ENCODE results near the gene LHPP.
"Not testable (repeated sequence)": the region's sequence is repeated elsewhere in the genome, so short reads cannot be mapped to it uniquely, and the experiment has no call there.

Gene LHPP

DNA sequence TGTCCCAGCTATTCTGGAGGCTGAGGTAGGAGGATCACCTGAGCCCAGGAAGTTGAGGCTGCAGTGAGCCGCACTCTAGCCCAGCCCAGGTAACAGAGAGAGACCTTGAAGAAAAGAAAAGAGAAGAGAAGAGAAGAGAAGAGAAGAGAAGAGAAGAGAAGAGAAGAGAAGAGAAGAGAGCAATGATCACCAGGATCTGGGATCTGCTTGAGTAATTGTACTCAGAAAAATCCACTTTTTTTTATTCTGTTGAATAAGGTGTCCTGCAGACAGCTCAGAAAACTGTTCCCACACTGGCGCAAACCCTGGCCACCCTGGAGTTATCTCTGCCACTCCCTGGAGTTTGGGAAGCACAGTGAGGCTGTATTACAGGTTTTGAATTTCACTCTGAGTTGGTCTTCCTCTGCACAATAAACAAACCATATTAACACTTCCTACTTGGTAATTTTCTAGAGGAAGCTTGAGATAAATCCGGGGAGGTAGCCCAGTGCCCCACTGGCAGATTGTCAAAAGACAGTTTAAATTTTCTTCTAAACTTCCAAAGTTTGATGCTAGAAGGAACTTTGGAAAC, 33.3 kb upstream of the LHPP start:
- ChIA-PET CTCF (no interaction called here), POLR2A (ENCODE audit: low non-redundant PET) (no interaction called here)
- H3K27ac ChIP-seq: no peak overlapping the region
- TF ChIP-seq, protein P1, sequence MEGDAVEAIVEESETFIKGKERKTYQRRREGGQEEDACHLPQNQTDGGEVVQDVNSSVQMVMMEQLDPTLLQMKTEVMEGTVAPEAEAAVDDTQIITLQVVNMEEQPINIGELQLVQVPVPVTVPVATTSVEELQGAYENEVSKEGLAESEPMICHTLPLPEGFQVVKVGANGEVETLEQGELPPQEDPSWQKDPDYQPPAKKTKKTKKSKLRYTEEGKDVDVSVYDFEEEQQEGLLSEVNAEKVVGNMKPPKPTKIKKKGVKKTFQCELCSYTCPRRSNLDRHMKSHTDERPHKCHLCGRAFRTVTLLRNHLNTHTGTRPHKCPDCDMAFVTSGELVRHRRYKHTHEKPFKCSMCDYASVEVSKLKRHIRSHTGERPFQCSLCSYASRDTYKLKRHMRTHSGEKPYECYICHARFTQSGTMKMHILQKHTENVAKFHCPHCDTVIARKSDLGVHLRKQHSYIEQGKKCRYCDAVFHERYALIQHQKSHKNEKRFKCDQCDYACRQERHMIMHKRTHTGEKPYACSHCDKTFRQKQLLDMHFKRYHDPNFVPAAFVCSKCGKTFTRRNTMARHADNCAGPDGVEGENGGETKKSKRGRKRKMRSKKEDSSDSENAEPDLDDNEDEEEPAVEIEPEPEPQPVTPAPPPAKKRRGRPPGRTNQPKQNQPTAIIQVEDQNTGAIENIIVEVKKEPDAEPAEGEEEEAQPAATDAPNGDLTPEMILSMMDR (conservative IDR thresholded peaks at IDR 0.05; ENCODE audit: low read depth): no peak
- no peak for DNase-seq (ENCODE audit: low spot score)

DNA sequence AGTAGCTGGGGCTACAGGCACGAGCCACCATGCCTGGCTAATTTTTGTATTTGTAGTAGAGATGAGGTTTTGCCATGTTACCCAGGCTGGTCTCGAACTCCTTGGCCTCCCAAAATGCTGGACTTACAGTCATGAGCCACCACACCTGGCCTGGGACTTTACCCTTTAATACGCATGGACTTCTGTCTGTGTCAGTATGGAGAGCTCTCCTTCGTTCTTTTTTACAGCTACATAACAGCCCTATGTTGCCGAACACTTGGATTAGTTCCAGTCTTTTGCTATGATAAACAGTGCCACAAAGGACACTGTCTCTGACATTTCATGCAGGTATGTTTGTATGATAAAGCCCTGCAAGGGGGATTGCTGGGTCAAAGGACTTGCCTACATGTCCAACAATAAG, 32.0 kb upstream of the LHPP start:
- CTCF ChIA-PET: interaction anchor here (0.7 to 1.0 kb wide), 2 partner anchors 11 to 32 kb away, joined by 3 to 13 read pairs; partner anchors contain the start of gene OAT

DNA sequence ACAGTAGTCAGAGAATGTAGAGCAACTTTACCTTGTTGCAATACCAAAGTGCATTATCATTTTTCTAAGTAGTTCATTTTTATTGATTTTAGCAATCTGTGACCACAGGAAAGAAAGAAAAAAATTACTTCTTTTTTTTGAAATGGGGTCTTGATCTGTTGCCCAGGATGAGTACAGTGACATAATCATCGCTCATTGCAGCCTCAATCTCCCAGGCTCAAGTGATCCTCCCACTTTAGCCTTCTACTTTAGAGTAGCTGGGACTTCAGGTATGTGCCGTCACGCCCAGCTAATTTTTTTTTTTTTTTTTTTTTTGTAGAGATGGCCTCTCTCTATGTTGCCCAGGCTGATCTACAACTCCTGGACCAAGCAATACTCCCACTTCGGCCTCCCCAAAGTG, 31.5 kb upstream of the LHPP start:
- H3K27ac ChIP-seq: no peak overlapping the region
- ChIA-PET POLR2A (ENCODE audit: low non-redundant PET) (no interaction called here), CTCF (interaction anchor here (0.7 to 1.0 kb wide), 2 partner anchors 12 to 33 kb away, joined by 3 to 13 read pairs; partner anchors contain the start of gene OAT)
- DNase-seq (ENCODE audit: low spot score): no peak
- TF ChIP-seq, protein P1 (conservative IDR thresholded peaks at IDR 0.05; ENCODE audit: low read depth): no peak

More for the DNA sequence above, 32.0 kb upstream of the LHPP start:
- TF ChIP-seq, protein P1 (conservative IDR thresholded peaks at IDR 0.05; ENCODE audit: low read depth): no peak
- no peak overlapping the region for H3K27ac ChIP-seq
- DNase-seq (ENCODE audit: low spot score): no peak
- POLR2A ChIA-PET (ENCODE audit: low non-redundant PET): no interaction called here

DNA sequence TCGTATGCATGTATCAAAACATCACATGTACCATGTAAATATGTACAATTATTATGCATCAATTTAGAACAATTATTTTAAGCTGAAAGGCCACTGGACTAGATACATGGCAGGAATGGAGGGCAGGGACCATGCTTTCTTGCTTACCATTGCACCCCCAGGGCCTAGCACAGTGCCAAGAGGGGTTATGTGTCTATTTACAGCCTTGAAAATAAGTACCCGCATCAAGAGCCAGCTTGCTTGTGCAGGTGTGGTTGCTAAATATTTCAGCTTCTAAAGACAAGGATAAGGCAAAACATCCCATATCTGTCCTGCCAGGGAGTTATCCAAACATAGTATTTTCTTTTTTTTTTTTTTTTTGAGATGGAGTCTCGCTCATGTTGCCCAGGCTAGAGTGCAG, 28.2 kb upstream of the LHPP start:
- TF ChIP-seq, protein P1 (conservative IDR thresholded peaks at IDR 0.05; ENCODE audit: low read depth): no peak
- ChIA-PET CTCF (interaction anchor here (0.6 kb wide), 2 partner anchors 131 to 174 kb away, joined by 3 to 5 read pairs; no protein-coding TSS in a partner anchor), POLR2A (ENCODE audit: low non-redundant PET) (no interaction called here)
- H3K27ac ChIP-seq: peak overlapping the region; percentile 46; the same call in 1 of the 2 replicates
- no peak for DNase-seq (ENCODE audit: low spot score)

DNA sequence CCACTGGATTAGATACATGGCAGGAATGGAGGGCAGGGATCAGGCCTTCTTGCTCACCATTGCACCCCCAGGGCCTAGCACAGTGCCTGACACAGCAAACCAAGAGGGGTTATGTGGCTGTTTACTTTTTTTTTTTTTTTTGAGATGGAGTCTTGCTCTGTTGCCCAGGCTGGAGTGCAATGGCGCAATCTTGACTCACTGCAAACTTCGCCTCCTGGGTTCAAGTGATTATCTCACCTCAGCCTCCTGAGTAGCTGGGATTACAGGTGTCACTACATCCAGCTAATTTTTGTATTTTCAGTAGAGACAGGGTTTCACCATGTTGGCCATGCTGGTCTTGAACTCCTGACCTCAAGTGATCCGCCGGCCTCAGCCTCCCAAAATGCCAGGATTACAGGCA, 25.9 kb upstream of the LHPP start:
- DNase-seq (ENCODE audit: low spot score); POLR2A ChIA-PET (ENCODE audit: low non-redundant PET); CTCF ChIA-PET: not testable (repeated sequence)
- H3K27ac ChIP-seq: peak overlapping the region; percentile 88

DNA sequence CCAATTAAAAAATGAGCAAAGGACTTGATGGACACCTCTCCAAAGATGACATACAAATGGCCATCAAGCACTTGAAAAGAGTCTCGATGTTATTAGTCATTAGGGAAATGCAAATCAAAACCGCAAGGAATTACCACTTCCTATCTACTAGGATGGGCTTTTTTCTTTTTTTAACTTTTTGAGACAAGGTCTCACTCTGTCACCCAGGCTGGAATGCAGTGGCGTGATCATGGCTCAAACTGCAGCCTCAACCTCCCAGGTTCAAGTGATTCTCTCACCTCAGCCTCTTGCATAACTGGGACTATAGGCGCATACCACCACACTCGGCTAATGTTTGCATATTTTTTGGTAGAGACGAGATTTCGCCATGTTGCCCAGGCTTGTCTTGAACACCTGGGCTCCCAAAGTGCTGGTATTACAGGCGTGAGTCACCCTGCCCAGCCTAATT, 25.4 kb upstream of the LHPP start:
- TF ChIP-seq, protein P1 (conservative IDR thresholded peaks at IDR 0.05; ENCODE audit: low read depth): no peak
- peak overlapping the region; percentile 88 for H3K27ac ChIP-seq
- ChIA-PET POLR2A (ENCODE audit: low non-redundant PET) (no interaction called here), CTCF (no interaction called here)
- DNase-seq (ENCODE audit: low spot score): peak; percentile 52

DNA sequence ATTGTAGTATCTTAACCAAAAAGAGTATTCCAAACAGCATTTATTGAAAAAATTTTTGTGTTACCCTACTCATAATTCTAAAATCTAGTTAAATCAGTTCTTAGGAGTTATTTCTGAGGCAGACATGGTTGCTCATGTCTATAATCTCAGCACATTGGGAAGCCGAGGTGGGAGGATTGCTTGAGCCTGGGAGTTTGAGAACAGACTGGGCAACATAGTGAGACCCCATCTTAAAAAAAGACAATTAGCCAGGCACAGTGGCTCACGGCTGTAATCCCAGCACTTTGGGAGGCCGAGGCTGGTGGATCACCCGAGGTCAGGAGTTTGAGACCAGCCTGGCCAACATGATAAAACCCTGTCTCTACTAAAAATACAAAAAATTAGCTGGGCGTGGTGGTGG, 19.9 kb upstream of the LHPP start:
- not testable (repeated sequence) for DNase-seq (ENCODE audit: low spot score)
- CTCF ChIA-PET: interaction anchor here (0.8 kb wide), 1 partner anchor 95 kb away, joined by 3 read pairs; no protein-coding TSS in a partner anchor

More for the DNA sequence above, 19.9 kb upstream of the LHPP start:
- H3K27ac ChIP-seq; POLR2A ChIA-PET (ENCODE audit: low non-redundant PET): not testable (repeated sequence)

All from RWPE1 (cell line).